ENCODE measurements around the gene PLCXD3. TPM values are rescaled to one million over a fixed set of nuclear protein-coding genes. Genes with fewer than 3 reads are reported as not detected.

The PLCXD3 gene
- total and polyA plus RNA-seq, 12 donors, result 25.4 to 104 (median 51.6) TPM

DNA sequence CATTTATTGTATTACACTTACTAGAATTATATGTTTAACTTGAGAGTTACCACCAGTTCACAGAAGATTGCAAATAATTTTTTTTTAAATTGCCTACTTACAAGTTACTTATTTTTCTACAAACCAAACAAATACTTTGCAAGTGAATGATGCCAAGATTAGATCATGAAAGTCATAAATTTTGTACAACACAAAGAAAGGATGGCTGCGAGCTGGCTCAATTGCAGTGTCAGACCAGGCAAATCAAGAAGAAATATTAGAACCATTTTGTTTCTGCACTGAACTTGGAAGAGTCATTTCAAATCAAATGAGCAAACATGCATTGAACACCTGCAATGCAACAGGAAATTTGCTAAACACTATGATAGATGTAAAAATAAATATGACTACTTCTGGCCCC lies 97.3 kb downstream of the PLCXD3 start:
- Histone ChIP-seq H3K4me1 (peaks cover 0 to 30% (median 23%) of the 10 kb centered on the region in 9 donors), H3K27ac (peak overlapping the region in 7 of 10 donors; percentile 15 to 72 (median 37)), H3K36me3 (no peaks in the 10 kb centered on the region), H3K4me3 (no peak overlapping the region), H3K27me3 (no peaks in the 10 kb centered on the region), H3K9me3 (no peaks in the 10 kb centered on the region)
- intact Hi-C loops (cut with DNase I), result no loop called here
- TF ChIP-seq, protein P1, sequence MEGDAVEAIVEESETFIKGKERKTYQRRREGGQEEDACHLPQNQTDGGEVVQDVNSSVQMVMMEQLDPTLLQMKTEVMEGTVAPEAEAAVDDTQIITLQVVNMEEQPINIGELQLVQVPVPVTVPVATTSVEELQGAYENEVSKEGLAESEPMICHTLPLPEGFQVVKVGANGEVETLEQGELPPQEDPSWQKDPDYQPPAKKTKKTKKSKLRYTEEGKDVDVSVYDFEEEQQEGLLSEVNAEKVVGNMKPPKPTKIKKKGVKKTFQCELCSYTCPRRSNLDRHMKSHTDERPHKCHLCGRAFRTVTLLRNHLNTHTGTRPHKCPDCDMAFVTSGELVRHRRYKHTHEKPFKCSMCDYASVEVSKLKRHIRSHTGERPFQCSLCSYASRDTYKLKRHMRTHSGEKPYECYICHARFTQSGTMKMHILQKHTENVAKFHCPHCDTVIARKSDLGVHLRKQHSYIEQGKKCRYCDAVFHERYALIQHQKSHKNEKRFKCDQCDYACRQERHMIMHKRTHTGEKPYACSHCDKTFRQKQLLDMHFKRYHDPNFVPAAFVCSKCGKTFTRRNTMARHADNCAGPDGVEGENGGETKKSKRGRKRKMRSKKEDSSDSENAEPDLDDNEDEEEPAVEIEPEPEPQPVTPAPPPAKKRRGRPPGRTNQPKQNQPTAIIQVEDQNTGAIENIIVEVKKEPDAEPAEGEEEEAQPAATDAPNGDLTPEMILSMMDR (IDR thresholded peaks at IDR 0.05), result no peak
- DNase-seq (no peak), ATAC-seq (no peak)
- WGBS, 2 donors, result 82 to 89% methylated on average over 1 of the region's 1 CpG

DNA sequence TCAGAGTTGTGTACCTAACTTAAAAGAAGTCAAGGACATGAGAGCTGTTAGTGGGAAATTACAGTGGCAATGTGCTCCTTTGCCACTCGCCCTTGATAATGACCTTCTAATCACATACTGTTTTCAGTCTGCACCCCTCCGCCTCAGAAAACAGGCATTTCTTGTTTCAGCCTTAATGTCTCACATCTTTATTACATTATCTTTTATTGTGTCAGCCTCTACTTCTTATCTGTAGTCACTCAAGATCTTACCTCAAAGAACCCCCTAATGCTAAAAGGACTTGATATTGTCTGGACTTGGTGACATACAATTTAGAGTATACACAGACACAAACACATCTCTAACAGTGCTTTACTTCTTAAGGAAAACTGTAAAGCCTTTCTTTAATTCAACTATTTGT lies 97.9 kb downstream of the PLCXD3 start:
- Histone ChIP-seq H3K36me3 (no peaks in the 10 kb centered on the region), H3K27me3 (no peaks in the 10 kb centered on the region), H3K4me3 (no peak overlapping the region), H3K4me1 (peaks cover 0 to 31% (median 23%) of the 10 kb centered on the region in 9 donors), H3K27ac (peak overlapping the region in 9 of 10 donors; percentile 15 to 72 (median 37)), H3K9me3 (no peaks in the 10 kb centered on the region)
- TF ChIP-seq, protein P1 (IDR thresholded peaks at IDR 0.05), result no peak
- WGBS, 2 donors, result 29 to 47% methylated on average over 2 of the region's 2 CpGs
- no peak for ATAC-seq
- no peak for DNase-seq
- intact Hi-C loops (cut with DNase I), result no loop called here

DNA sequence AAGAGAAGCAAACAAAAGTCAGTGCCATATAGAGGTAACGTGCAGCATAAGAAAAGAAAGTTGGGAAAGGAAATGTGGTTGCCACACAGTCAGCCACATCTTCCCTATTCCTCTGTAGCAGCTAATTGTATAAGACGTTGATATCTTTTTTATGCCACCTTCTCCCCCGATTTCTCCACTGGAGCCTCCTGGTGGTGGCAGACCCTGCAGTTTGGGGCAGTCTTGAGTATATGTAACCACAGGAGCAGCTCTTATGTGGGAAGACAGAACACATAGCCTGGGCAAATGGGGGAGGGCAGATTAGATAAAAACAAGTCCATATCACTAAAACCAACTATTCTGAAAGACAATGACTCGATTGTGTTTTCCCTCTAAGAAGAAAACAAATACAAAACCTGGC lies 99.7 kb downstream of the PLCXD3 start:
- TF ChIP-seq, protein P1 (IDR thresholded peaks at IDR 0.05), result peak in 1 of 9 donors; percentile 19
- peak overlapping the region in 6 of 10 donors; percentile 2 to 49 (median 16) for H3K27ac ChIP-seq
- 68 to 70% methylated on average over 4 of the region's 4 CpGs for WGBS, 2 donors

DNA sequence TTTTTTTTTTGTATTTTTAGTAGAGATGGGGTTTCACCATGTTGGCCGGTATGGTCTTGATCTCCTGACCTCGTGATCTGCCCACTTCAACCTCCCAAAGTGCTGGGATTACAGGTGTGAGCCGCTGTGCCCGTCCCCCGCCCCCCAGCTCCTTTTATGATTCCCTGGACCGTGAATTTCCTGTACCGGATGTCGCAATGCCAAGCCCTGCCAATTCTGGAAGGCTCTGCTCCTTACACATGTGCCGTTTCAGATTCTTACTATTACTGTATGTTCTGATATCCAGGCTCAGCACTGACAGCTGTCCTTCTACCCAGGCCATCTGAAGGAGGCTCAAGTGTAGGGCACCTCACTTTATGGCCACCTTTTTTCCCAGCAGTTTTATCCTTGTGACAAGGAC lies 100.1 kb downstream of the PLCXD3 start:
- Histone ChIP-seq H3K4me1 (peaks cover 0 to 39% (median 28%) of the 10 kb centered on the region in 9 donors), H3K4me3 (no peak overlapping the region), H3K36me3 (no peaks in the 10 kb centered on the region), H3K27me3 (no peaks in the 10 kb centered on the region), H3K27ac (peak overlapping the region in 5 of 10 donors; percentile 10 to 43 (median 16)), H3K9me3 (no peaks in the 10 kb centered on the region)
- intact Hi-C loops (cut with DNase I), result no loop called here
- 72 to 89% methylated on average over 9 of the region's 9 CpGs for WGBS, 2 donors
- DNase-seq (no peak), ATAC-seq (no peak)
- TF ChIP-seq, protein P1 (IDR thresholded peaks at IDR 0.05), result no peak

More for the DNA sequence above, 99.7 kb downstream of the PLCXD3 start:
- DNase-seq (no peak), ATAC-seq (no peak)
- Histone ChIP-seq H3K4me3 (no peak overlapping the region), H3K9me3 (no peaks in the 10 kb centered on the region), H3K4me1 (peaks cover 0 to 37% (median 25%) of the 10 kb centered on the region in 9 donors), H3K36me3 (no peaks in the 10 kb centered on the region), H3K27me3 (no peaks in the 10 kb centered on the region)
- intact Hi-C loops (cut with DNase I), result no loop called here
